Smooth muscle cell (in vitro differentiated cells): ENCODE data around the gene KCTD19. TPM values are rescaled to one million over a fixed set of nuclear protein-coding genes. Genes with fewer than 3 reads are reported as not detected.

Experiments
- DNase-seq: peaks from one replicate; lab custom pipeline; 2025; ENCODE audit not compliant: unreplicated experiment; lab: John Stamatoyannopoulos, UW
- H2AFZ ChIP-seq: fragments of 200-600 bp; sonication (generic); 2 replicates; pipeline ENCODE4 v1.6.0; 2016; ENCODE audit warnings: antibody characterized with exemption, low read depth, mild to moderate bottlenecking
- H3F3A ChIP-seq: fragments of 200-600 bp; sonication (generic); 2 replicates; pipeline ENCODE4 v1.6.0; 2017; ENCODE audit warnings: antibody characterized with exemption, low read depth
- H3K27ac ChIP-seq: fragments of 200-600 bp; sonication (generic); 2 replicates; pipeline ENCODE4 v1.5.1; 2016; ENCODE audit warnings: low read depth, mild to moderate bottlenecking
- H3K27me3 ChIP-seq: fragments of 200-600 bp; sonication (generic); 2 replicates; pipeline ENCODE4 v1.6.1; 2016; ENCODE audit warnings: low read depth, mild to moderate bottlenecking
- H3K36me3 ChIP-seq: fragments of 200-600 bp; sonication (generic); 2 replicates; pipeline ENCODE4 v1.5.1; 2016; ENCODE audit warnings: low read depth
- H3K4me1 ChIP-seq: fragments of 200-600 bp; sonication (generic); 2 replicates; pipeline ENCODE4 v1.5.1; 2016; ENCODE audit warnings: low read depth
- H3K4me2 ChIP-seq: fragments of 200-600 bp; sonication (generic); 2 replicates; pipeline ENCODE4 v1.6.0; 2016; ENCODE audit warnings: mild to moderate bottlenecking
- H3K4me3 ChIP-seq: fragments of 200-600 bp; sonication (generic); 2 replicates; pipeline ENCODE4 v1.5.1; 2016; ENCODE audit warnings: mild to moderate bottlenecking
- H3K79me2 ChIP-seq: fragments of 200-600 bp; sonication (generic); 2 replicates; pipeline ENCODE4 v1.6.0; 2016; ENCODE audit warnings: low read depth, mild to moderate bottlenecking
- H3K9ac ChIP-seq: fragments of 200-600 bp; sonication (generic); 2 replicates; pipeline ENCODE4 v1.6.0; 2016; ENCODE audit warnings: low read depth
- H3K9me3 ChIP-seq: fragments of 200-600 bp; sonication (generic); replicated peaks from 2 replicates; pipeline ENCODE4 v1.5.1; 2016; ENCODE audit warnings: low read depth
- H4K20me1 ChIP-seq: fragments of 200-600 bp; sonication (generic); 2 replicates; pipeline ENCODE4 v1.6.0; 2016; ENCODE audit warnings: low read depth
- WGBS: methylation state at CpG from one replicate; pipeline ENCODE4 v1.1.7; 2016; ENCODE audit warnings: low lambda C conversion rate; 5-methylcytosine and 5-hydroxymethylcytosine counted together
- polyA plus RNA-seq: library from polyadenylated mRNA; unstranded; fragments of >200 nt; fragmentation: Nextera tagmentation; extraction: Ambion mirVana; gene quantifications from 2 replicates; pipeline ENCODE4 v1.2.1, GENCODE V29; 2016
- total RNA-seq: library from RNA; depleted of rRNA; stranded (reverse); fragments of >200 nt; gene quantifications from 2 replicates; pipeline ENCODE4 v1.2.3, GENCODE V29; 2014
- TF ChIP-seq, protein P1 (sequence below): fragments of 200-600 bp; sonication (generic); IDR thresholded peaks from 2 replicates; pipeline ENCODE4 v1.5.1; 2017; ENCODE audit warnings: borderline replicate concordance, mild to moderate bottlenecking, antibody characterized with exemption; ENCODE audit not compliant: insufficient read depth, poor library complexity, severe bottlenecking

The KCTD19 gene
- total and polyA plus RNA-seq, 2 experiments from 2014 or later: 0.04 to 0.49 TPM

DNA sequence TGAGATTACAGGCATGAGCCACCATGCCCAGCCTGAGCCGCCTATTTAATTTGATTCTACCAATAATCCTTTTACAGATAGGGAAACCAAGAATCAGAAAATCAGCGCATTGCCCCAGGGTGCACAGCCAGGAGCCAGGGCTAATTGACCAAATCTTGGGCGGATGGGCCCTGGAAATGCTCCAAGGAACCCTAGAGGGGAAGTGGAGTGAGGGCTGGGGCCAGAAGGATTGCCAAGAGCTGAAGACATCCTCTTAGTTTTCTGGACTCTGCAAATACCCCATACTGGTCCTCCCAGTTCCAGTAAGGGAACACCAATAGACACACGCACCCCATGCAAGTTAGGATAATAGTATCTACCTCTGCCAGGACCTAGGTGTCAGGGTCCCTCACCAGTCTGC, 83.1 kb downstream of the KCTD19 start:
- peak overlapping the region; percentile 79 for H3K9ac ChIP-seq
- peaks cover 20% of the 10 kb centered on the region for H3K79me2 ChIP-seq
- H3K36me3 ChIP-seq: no peaks in the 10 kb centered on the region
- no peak overlapping the region for H2AFZ ChIP-seq
- H3K9me3 ChIP-seq: no peaks in the 10 kb centered on the region
- H3K27me3 ChIP-seq: no peaks in the 10 kb centered on the region
- no peak overlapping the region for H3K4me3 ChIP-seq
- H4K20me1 ChIP-seq: no peaks in the 10 kb centered on the region
- 90% methylated on average over 4 of the region's 4 CpGs for WGBS
- H3K4me2 ChIP-seq: peak overlapping the region; percentile 99
- TF ChIP-seq, protein P1, sequence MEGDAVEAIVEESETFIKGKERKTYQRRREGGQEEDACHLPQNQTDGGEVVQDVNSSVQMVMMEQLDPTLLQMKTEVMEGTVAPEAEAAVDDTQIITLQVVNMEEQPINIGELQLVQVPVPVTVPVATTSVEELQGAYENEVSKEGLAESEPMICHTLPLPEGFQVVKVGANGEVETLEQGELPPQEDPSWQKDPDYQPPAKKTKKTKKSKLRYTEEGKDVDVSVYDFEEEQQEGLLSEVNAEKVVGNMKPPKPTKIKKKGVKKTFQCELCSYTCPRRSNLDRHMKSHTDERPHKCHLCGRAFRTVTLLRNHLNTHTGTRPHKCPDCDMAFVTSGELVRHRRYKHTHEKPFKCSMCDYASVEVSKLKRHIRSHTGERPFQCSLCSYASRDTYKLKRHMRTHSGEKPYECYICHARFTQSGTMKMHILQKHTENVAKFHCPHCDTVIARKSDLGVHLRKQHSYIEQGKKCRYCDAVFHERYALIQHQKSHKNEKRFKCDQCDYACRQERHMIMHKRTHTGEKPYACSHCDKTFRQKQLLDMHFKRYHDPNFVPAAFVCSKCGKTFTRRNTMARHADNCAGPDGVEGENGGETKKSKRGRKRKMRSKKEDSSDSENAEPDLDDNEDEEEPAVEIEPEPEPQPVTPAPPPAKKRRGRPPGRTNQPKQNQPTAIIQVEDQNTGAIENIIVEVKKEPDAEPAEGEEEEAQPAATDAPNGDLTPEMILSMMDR: no peak
- peak overlapping the region; percentile 97 for H3K27ac ChIP-seq
- peaks cover 67% of the 10 kb centered on the region for H3F3A ChIP-seq
- no peak for DNase-seq
- peaks cover 32% of the 10 kb centered on the region for H3K4me1 ChIP-seq

GRCh38 chr16:67242138-67242730, 84.3 kb downstream of the KCTD19 start:
- TF ChIP-seq, protein P1: no peak
- no peaks in the 10 kb centered on the region for H3K36me3 ChIP-seq
- peaks cover 20% of the 10 kb centered on the region for H3K79me2 ChIP-seq
- no peak overlapping the region for H3K4me3 ChIP-seq
- peaks cover 63% of the 10 kb centered on the region for H3F3A ChIP-seq
- no peaks in the 10 kb centered on the region for H4K20me1 ChIP-seq
- H2AFZ ChIP-seq: no peak overlapping the region
- peak overlapping the region; percentile 98 for H3K27ac ChIP-seq
- no peaks in the 10 kb centered on the region for H3K27me3 ChIP-seq
- DNase-seq: no peak
- no peak overlapping the region for H3K9ac ChIP-seq
- WGBS: 92% methylated on average over 4 of the region's 4 CpGs
- peak overlapping the region; percentile 69 for H3K4me2 ChIP-seq
- H3K4me1 ChIP-seq: peaks cover 25% of the 10 kb centered on the region
- no peaks in the 10 kb centered on the region for H3K9me3 ChIP-seq

GRCh38 chr16:67241008-67241900, 85.3 kb downstream of the KCTD19 start:
- Histone ChIP-seq H3K4me2 (peak overlapping the region; percentile 69), H4K20me1 (no peaks in the 10 kb centered on the region), H3F3A (peaks cover 58% of the 10 kb centered on the region), H3K36me3 (no peaks in the 10 kb centered on the region), H2AFZ (no peak overlapping the region), H3K9me3 (no peaks in the 10 kb centered on the region), H3K4me1 (peaks cover 25% of the 10 kb centered on the region), H3K79me2 (peaks cover 20% of the 10 kb centered on the region), H3K4me3 (no peak overlapping the region), H3K9ac (peak overlapping the region; percentile 72), H3K27me3 (no peaks in the 10 kb centered on the region), H3K27ac (peak overlapping the region; percentile 98)
- 17% methylated on average over 8 of the region's 10 CpGs for WGBS
- TF ChIP-seq, protein P1: no peak
- peak; percentile 29 for DNase-seq
